Hepatic stellate cell (primary cell): ENCODE measurements around the gene NOSIP.

Experiments
- DNase-seq: peaks from one replicate; pipeline ENCODE4 v3.0.0; 2011; ENCODE audit warnings: low spot score

The NOSIP gene

GRCh38 chr19:49570997-49571676 lies 9.2 kb downstream of the NOSIP start:
- DNase-seq: no peak

DNA sequence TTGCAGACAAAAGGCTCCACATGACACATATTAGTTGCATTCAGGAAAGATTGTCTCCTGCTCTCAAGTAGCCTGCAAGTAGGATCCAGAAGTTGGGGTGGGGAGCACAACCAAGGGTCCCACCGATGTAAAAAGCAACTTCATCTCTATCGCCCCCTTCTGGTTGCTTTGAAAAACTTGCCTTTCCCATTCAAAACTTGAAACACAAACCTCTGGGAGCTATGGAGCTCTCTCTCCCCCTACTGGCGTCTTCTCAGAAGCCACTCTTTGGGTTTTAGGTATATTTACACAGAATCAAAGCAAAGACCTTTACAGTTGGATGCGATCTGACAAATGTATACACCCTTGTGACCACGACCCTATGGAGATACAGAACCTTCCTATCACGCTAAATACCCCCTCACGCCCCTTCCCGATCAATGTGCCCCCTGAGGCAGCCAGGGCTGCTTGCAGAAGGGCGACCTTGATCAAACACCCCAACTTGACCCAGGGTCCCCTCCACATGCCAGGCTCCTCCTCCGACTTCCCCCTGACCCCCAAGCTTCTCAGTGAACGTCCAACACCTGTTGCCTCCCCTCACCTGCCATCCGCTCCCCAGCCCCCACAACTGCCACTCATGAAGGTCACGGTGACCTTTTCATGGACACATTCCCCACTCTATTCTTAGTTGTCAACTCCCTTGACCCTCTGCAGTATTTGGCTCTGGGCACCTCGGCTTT lies 10.1 kb downstream of the NOSIP start:
- DNase-seq: peak; percentile 86

DNA sequence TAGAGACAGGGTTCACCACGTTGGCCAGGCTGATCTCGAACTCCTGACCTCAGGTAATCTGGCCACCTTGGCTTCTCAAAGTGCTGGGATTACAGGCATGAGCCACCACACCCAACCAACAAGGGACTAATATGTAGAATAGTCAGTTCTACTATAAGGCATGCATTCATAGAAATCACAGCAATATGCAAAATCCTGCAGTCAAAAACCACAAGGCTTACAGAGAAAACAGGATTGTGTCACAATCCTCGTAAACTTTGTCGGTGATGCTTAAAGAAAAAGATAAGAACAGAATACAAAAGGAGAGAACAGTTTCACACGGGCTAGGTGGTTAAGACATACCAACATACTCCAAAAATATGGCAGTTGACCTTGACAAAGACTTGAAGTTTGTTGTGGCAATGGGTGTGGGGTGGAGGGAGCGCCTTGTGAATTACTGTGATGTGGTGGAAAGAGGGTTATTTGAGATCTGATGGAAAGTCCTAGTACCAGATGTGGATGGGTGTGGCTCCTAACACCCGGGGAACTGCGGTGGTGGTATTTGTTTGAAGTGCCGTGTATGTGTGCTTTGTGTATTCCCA lies 12.4 kb downstream of the NOSIP start:
- no peak for DNase-seq

GRCh38 chr19:49566302-49566701 lies 14.1 kb downstream of the NOSIP start:
- DNase-seq: no peak

DNA sequence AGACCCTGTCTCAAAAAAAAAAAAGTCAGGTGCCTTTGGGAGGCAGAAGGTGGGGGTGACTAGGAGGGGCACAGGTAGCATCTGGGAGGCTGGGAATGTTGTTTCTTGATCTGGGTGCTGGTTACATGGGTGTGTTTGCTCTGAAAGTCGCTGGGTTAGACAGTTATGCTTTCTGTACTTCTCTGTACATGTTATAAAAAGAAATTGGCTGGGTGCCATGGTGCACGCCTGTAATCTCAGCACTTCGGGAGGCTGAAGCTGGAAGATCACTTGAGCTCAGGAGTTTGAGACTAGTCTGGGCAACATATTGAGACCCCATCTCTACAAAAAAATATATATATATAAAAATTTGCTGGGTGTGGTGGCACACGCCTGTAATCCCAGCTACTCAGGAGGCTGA lies 15.1 kb downstream of the NOSIP start:
- DNase-seq: no peak

GRCh38 chr19:49564616-49565045 lies 15.7 kb downstream of the NOSIP start:
- no peak for DNase-seq

- DNase-seq: no peak
Observed at GRCh38 chr19:49560358-49560900, 19.9 kb downstream of the NOSIP start.

- no peak for DNase-seq
Observed at GRCh38 chr19:49559928-49560327, 20.4 kb downstream of the NOSIP start.

GRCh38 chr19:49559443-49559842 lies 20.9 kb downstream of the NOSIP start:
- DNase-seq: no peak

DNA sequence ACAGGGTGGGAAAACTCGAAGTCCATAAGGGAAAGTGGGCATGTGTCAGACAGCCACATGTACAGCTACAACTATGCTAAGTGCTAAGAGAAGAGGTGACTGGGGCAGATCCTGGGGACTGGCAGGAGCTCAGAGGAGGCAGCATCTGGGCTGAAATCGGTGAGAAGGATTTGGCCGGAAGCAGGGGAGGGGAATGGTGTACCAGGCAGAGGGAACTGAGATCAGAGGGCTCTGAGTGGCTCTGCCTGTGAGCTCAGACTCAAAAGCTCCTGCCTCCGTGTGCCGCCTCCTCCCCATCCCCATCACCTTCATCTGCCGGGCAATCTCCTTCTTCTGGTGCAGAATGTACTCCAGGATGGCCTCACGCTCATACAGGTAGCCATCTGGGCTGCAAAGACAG lies 21.8 kb downstream of the NOSIP start:
- no peak for DNase-seq

DNA sequence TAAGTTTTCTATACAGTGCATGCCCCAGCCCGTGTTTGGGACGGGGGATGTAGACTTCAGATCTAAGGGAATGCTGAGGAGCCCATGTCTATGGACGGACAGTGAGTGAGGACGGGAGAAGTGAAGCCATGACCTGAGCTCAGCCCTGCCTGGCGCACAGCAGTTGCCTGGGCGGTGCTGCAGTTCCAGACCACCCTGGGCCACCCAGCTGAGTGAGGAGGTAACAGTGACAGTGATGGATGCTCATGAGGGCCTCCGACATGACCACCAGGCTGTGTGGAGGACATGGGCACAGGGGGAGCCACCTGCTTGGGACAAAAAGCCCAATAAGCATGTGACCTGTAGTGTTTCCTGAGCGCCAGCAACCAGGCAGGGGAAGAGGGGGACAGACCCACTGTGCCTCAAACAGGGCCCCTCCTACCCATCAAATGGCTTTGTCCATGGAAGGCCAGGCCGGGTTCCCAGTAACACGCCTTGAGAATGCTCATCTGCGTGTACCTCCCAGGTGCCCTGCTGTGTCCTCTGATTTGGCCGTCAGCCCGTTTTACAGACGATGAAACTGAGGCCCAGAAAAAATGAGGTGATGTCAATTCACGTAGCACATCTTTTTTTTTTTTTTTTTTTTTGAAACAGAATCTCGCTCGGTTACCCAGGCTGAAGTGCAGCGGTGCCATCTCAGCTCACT lies 22.6 kb downstream of the NOSIP start:
- DNase-seq: no peak

GRCh38 chr19:49556412-49557398 lies 23.7 kb downstream of the NOSIP start:
- DNase-seq: no peak

GRCh38 chr19:49555600-49556411 lies 24.6 kb downstream of the NOSIP start:
- no peak for DNase-seq

GRCh38 chr19:49554701-49555181 lies 25.6 kb downstream of the NOSIP start:
- DNase-seq: no peak

GRCh38 chr19:49553451-49554271 lies 26.7 kb downstream of the NOSIP start:
- peak; percentile 74 for DNase-seq

GRCh38 chr19:49552749-49553148 lies 27.6 kb downstream of the NOSIP start:
- no peak for DNase-seq

DNA sequence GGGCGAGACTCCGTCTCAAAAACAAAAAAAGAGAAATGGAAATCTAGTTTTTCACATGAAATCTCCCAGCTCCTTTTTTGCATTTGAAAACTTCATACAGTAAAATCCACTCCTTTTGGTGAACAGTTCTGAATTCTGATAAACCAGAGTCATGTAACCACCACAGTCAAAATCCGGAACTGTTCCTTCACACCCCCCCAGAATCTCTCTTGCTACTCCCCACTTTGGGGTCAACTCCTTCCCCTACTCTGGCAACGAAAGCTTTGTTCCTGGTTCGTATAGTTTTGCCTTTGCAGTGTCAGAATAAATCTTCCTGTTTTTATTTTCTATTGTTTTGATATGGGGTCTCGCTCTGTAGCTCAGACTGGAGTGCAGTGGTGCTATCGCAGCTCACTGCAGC lies 28.8 kb downstream of the NOSIP start:
- no peak for DNase-seq

- DNase-seq: no peak
Observed at GRCh38 chr19:49549045-49549444, 31.3 kb downstream of the NOSIP start.

- peak; percentile 87 for DNase-seq
Observed at GRCh38 chr19:49546825-49547565, 33.4 kb downstream of the NOSIP start.
